ENCODE measurements around the gene MIS18BP1. TPM values are rescaled to one million over a fixed set of nuclear protein-coding genes. Genes with fewer than 3 reads are reported as not detected.

The MIS18BP1 gene
- total RNA-seq, 2 donors from 2014 or later: 61.0 to 91.8 TPM

- Mint-ChIP-seq H3K36me3 (ENCODE audit: low read depth) (peaks cover 63% of the 10 kb centered on the region), H3K27ac (peak overlapping the region; percentile 41), H3K9me3 (peaks cover 3% of the 10 kb centered on the region), H3K4me1 (peaks cover 12% of the 10 kb centered on the region), H3K4me3 (no peak overlapping the region), H3K27me3 (ENCODE audit: insufficient read depth) (no peaks in the 10 kb centered on the region)
- no peak overlapping the region for H3K9ac ChIP-seq (ENCODE audit: extremely low read depth, low read length, poor library complexity, severe bottlenecking)
- H3K36me3 ChIP-seq (ENCODE audit: control insufficient read depth, insufficient read depth, low read length): peaks cover 69% of the 10 kb centered on the region
- TF ChIP-seq CTCF (conservative IDR thresholded peaks at IDR 0.05): no peak
- H3K4me1 ChIP-seq (ENCODE audit: control insufficient read depth, insufficient read depth, low read length): no peaks in the 10 kb centered on the region
- H3K27me3 ChIP-seq (ENCODE audit: control insufficient read depth, insufficient read depth, low read length, poor library complexity, severe bottlenecking): no peaks in the 10 kb centered on the region
- peaks cover 7% of the 10 kb centered on the region for H3K9me3 ChIP-seq (ENCODE audit: control insufficient read depth, low read length)
- H3K27ac ChIP-seq (ENCODE audit: low read depth, low read length): no peak overlapping the region
- WGBS, 2 experiments (ENCODE audit: insufficient coverage in 1 of 2, insufficient read length in 1 of 2): 42 to 71% methylated on average over 1 of the region's 1 CpG
- no peak for DNase-seq
- no peak overlapping the region for H3K4me3 ChIP-seq (ENCODE audit: low read length)
These were observed 41.7 kb downstream of the MIS18BP1 start for GRCh38 chr14:45211295-45211694.

GRCh38 chr14:45210159-45210558 is 42.8 kb downstream of the MIS18BP1 start:
- Mint-ChIP-seq H3K4me1 (peaks cover 12% of the 10 kb centered on the region), H3K27ac (no peak overlapping the region), H3K27me3 (ENCODE audit: insufficient read depth) (no peaks in the 10 kb centered on the region), H3K9me3 (peaks cover 3% of the 10 kb centered on the region), H3K36me3 (ENCODE audit: low read depth) (peaks cover 61% of the 10 kb centered on the region), H3K4me3 (no peak overlapping the region)
- no peak overlapping the region for H3K9ac ChIP-seq (ENCODE audit: extremely low read depth, low read length, poor library complexity, severe bottlenecking)
- H3K4me3 ChIP-seq (ENCODE audit: low read length): no peak overlapping the region
- DNase-seq: no peak
- peaks cover 70% of the 10 kb centered on the region for H3K36me3 ChIP-seq (ENCODE audit: control insufficient read depth, insufficient read depth, low read length)
- WGBS, 2 experiments (ENCODE audit: insufficient coverage in 1 of 2, insufficient read length in 1 of 2): 69 to 100% methylated on average over 1 of the region's 1 CpG
- no peak for TF ChIP-seq CTCF (conservative IDR thresholded peaks at IDR 0.05)
- no peaks in the 10 kb centered on the region for H3K4me1 ChIP-seq (ENCODE audit: control insufficient read depth, insufficient read depth, low read length)
- peaks cover 6% of the 10 kb centered on the region for H3K9me3 ChIP-seq (ENCODE audit: control insufficient read depth, low read length)
- no peak overlapping the region for H3K27ac ChIP-seq (ENCODE audit: low read depth, low read length)
- no peaks in the 10 kb centered on the region for H3K27me3 ChIP-seq (ENCODE audit: control insufficient read depth, insufficient read depth, low read length, poor library complexity, severe bottlenecking)

- Mint-ChIP-seq H3K9me3 (no peaks in the 10 kb centered on the region), H3K4me1 (no peaks in the 10 kb centered on the region), H3K27ac (no peak overlapping the region), H3K27me3 (ENCODE audit: insufficient read depth) (no peaks in the 10 kb centered on the region), H3K4me3 (no peak overlapping the region), H3K36me3 (ENCODE audit: low read depth) (peaks cover 36% of the 10 kb centered on the region)
- no peak for DNase-seq
- no peaks in the 10 kb centered on the region for H3K4me1 ChIP-seq (ENCODE audit: control insufficient read depth, insufficient read depth, low read length)
- H3K27me3 ChIP-seq (ENCODE audit: control insufficient read depth, insufficient read depth, low read length, poor library complexity, severe bottlenecking): no peaks in the 10 kb centered on the region
- no peak overlapping the region for H3K4me3 ChIP-seq (ENCODE audit: low read length)
- TF ChIP-seq CTCF (conservative IDR thresholded peaks at IDR 0.05): no peak
- H3K36me3 ChIP-seq (ENCODE audit: control insufficient read depth, insufficient read depth, low read length): peaks cover 68% of the 10 kb centered on the region
- H3K9ac ChIP-seq (ENCODE audit: extremely low read depth, low read length, poor library complexity, severe bottlenecking): no peak overlapping the region
- H3K27ac ChIP-seq (ENCODE audit: low read depth, low read length): no peak overlapping the region
- no peaks in the 10 kb centered on the region for H3K9me3 ChIP-seq (ENCODE audit: control insufficient read depth, low read length)
These were observed 48.8 kb downstream of the MIS18BP1 start for GRCh38 chr14:45204241-45204640.

All from endodermal cell (in vitro differentiated cells).